Central memory CD4-positive, alpha-beta T cell (primary cell): Measurements from ENCODE around the gene TMEM178A.
"Not testable (repeated sequence)": the region's sequence is repeated elsewhere in the genome, so short reads cannot be mapped to it uniquely, and the experiment has no call there.

ENCODE experiments used
- DNase-seq: peaks from one replicate; pipeline ENCODE4 v3.0.0; 2022

Gene TMEM178A

GRCh38 chr2:39648580-39648979, 17.1 kb upstream of the TMEM178A start:
- no peak for DNase-seq

GRCh38 chr2:39649511-39649910, 16.2 kb upstream of the TMEM178A start:
- DNase-seq, result no peak

GRCh38 chr2:39650468-39650867, 15.2 kb upstream of the TMEM178A start:
- no peak for DNase-seq

GRCh38 chr2:39656215-39656614, 9.5 kb upstream of the TMEM178A start:
- DNase-seq, result not testable (repeated sequence)

GRCh38 chr2:39657287-39657937, 8.3 kb upstream of the TMEM178A start:
- DNase-seq, result no peak

- DNase-seq, result no peak
Measured at GRCh38 chr2:39658371-39658770, 7.3 kb upstream of the TMEM178A start.

- DNase-seq, result no peak
Measured at GRCh38 chr2:39659765-39660611, 5.7 kb upstream of the TMEM178A start.

- DNase-seq, result no peak
Measured at GRCh38 chr2:39660612-39661236, 5.0 kb upstream of the TMEM178A start.

- DNase-seq, result no peak
Measured at GRCh38 chr2:39661826-39662225, 3.9 kb upstream of the TMEM178A start.

GRCh38 chr2:39663187-39663930, 2.4 kb upstream of the TMEM178A start:
- no peak for DNase-seq

GRCh38 chr2:39664232-39664887, 1.4 kb upstream of the TMEM178A start:
- no peak for DNase-seq

- DNase-seq, result no peak
Measured at GRCh38 chr2:39664888-39665591, 677 bp upstream of the TMEM178A start.

- no peak for DNase-seq
Measured at GRCh38 chr2:39666491-39667101, 879 bp downstream of the TMEM178A start.

- DNase-seq, result no peak
Measured at GRCh38 chr2:39667104-39667885, 1.6 kb downstream of the TMEM178A start.

- no peak for DNase-seq
Measured at GRCh38 chr2:39667886-39668276, 2.2 kb downstream of the TMEM178A start.

- DNase-seq, result no peak
Measured at GRCh38 chr2:39668576-39669080, 2.9 kb downstream of the TMEM178A start.

- DNase-seq, result no peak
Measured at GRCh38 chr2:39671604-39672003, 5.9 kb downstream of the TMEM178A start.

GRCh38 chr2:39673018-39673417, 7.3 kb downstream of the TMEM178A start:
- DNase-seq, result no peak

- DNase-seq, result no peak
Measured at GRCh38 chr2:39676342-39676741, 10.6 kb downstream of the TMEM178A start.

GRCh38 chr2:39678170-39678569, 12.5 kb downstream of the TMEM178A start:
- DNase-seq, result no peak
